Caco-2 (cell line): ENCODE measurements around the gene DLX5. TPM values are rescaled to one million over a fixed set of nuclear protein-coding genes. Genes with fewer than 3 reads are reported as not detected.

ENCODE experiments used
- BruUV-seq: library from RNA; stranded (reverse); fragments of 400-500 nt; replicated peaks from 2 replicates; lab custom pipeline; 2021; lab: Mats Ljungman, UMichigan
- CTCF ChIA-PET: fragments of 300-600 bp; sonication (Branson Sonifier 250); formaldehyde crosslinking; loops from one replicate; lab custom pipeline; 2022; ENCODE audit warnings: antibody characterized with exemption; lab: Charles Lee
- POLR2A ChIA-PET: fragments of 300-600 bp; sonication (Branson Sonifier 250); formaldehyde crosslinking; loops from one replicate; lab custom pipeline; 2022; ENCODE audit warnings: antibody characterized with exemption; lab: Charles Lee
- DNase-seq, 2 experiments: peaks; one replicate each; pipeline versions ENCODE4 v3.0.0 to v3.0.0-alpha.2; 2020 to 2022
- H3K27me3 ChIP-seq: replicated peaks from 2 replicates; pipeline ENCODE4 v1.6.0; 2011; ENCODE audit warnings: low read length; ENCODE audit not compliant: control insufficient read depth, insufficient read depth
- H3K36me3 ChIP-seq: 2 replicates; pipeline ENCODE4 v1.5.1; 2011; ENCODE audit warnings: low read length; ENCODE audit not compliant: control insufficient read depth, insufficient read depth
- H3K4me1 ChIP-seq: fragments of 250-450 bp; sonication (Bioruptor Pico); 2 replicates; pipeline ENCODE4 v1.5.1; 2020; ENCODE audit warnings: mild to moderate bottlenecking
- H3K4me3 ChIP-seq: 2 replicates; pipeline ENCODE4 v1.5.1; 2011; ENCODE audit warnings: low read depth, mild to moderate bottlenecking, control low read depth, low read length
- H3K9me3 ChIP-seq: fragments of 250-450 bp; sonication (Bioruptor Pico); 2 replicates; pipeline ENCODE4 v1.5.1; 2020; ENCODE audit warnings: mild to moderate bottlenecking, moderate library complexity
- H3K27ac Mint-ChIP-seq: one replicate; pipeline ENCODE4 v1.8.0; 2022; ENCODE audit warnings: mixed read lengths; ENCODE audit not compliant: unreplicated experiment
- H3K27me3 Mint-ChIP-seq: one replicate; pipeline ENCODE4 v1.8.0; 2022; ENCODE audit warnings: mixed read lengths; ENCODE audit not compliant: insufficient read depth, unreplicated experiment
- H3K36me3 Mint-ChIP-seq: one replicate; pipeline ENCODE4 v1.8.0; 2022; ENCODE audit warnings: mild to moderate bottlenecking, mixed read lengths; ENCODE audit not compliant: insufficient read depth, unreplicated experiment
- H3K4me1 Mint-ChIP-seq: one replicate; pipeline ENCODE4 v1.8.0; 2022; ENCODE audit warnings: low read depth, mixed read lengths; ENCODE audit not compliant: unreplicated experiment
- H3K4me3 Mint-ChIP-seq: one replicate; pipeline ENCODE4 v1.8.0; 2022; ENCODE audit warnings: mild to moderate bottlenecking, moderate library complexity, mixed read lengths; ENCODE audit not compliant: unreplicated experiment
- H3K9me3 Mint-ChIP-seq: one replicate; pipeline ENCODE4 v1.8.0; 2022; ENCODE audit warnings: mixed read lengths; ENCODE audit not compliant: unreplicated experiment
- intact Hi-C: fragments of 100-400 bp; cut with micrococcal nuclease; formaldehyde crosslinking; loops from one replicate; pipeline ENCODE4 v1.10.0; 2022; ENCODE audit not compliant: unreplicated experiment
- total RNA-seq: library from RNA; stranded (reverse); gene quantifications from 2 replicates; pipeline ENCODE4 v1.2.3, GENCODE V29; 2022
- TF ChIP-seq, protein P1 (sequence below), 2 experiments: fragments of 200-600 bp in 1 of 2; IDR thresholded peaks; 1 replicate in 1 of 2; 2 replicates in 1 of 2; pipeline versions ENCODE4 v1.5.1 to v1.8.0; 2011 to 2022; ENCODE audit warnings: antibody characterized with exemption in 1 of 2, control low read depth in 1 of 2, inconsistent platforms in 1 of 2, low read depth in 1 of 2, low read length in 1 of 2, mild to moderate bottlenecking in 1 of 2, moderate library complexity in 1 of 2; ENCODE audit not compliant: insufficient read depth in 1 of 2, severe bottlenecking in 1 of 2, unreplicated experiment in 1 of 2

Gene DLX5
- total RNA-seq, 1 experiment from 2014 or later, result not detected

- Mint-ChIP-seq H3K27me3 (no peaks in the 10 kb centered on the region), H3K27ac (no peak overlapping the region), H3K4me1 (no peaks in the 10 kb centered on the region), H3K4me3 (no peak overlapping the region), H3K36me3 (no peaks in the 10 kb centered on the region), H3K9me3 (no peaks in the 10 kb centered on the region)
- no peak for DNase-seq
- BruUV-seq, result no TSS peak
- TF ChIP-seq, protein P1, sequence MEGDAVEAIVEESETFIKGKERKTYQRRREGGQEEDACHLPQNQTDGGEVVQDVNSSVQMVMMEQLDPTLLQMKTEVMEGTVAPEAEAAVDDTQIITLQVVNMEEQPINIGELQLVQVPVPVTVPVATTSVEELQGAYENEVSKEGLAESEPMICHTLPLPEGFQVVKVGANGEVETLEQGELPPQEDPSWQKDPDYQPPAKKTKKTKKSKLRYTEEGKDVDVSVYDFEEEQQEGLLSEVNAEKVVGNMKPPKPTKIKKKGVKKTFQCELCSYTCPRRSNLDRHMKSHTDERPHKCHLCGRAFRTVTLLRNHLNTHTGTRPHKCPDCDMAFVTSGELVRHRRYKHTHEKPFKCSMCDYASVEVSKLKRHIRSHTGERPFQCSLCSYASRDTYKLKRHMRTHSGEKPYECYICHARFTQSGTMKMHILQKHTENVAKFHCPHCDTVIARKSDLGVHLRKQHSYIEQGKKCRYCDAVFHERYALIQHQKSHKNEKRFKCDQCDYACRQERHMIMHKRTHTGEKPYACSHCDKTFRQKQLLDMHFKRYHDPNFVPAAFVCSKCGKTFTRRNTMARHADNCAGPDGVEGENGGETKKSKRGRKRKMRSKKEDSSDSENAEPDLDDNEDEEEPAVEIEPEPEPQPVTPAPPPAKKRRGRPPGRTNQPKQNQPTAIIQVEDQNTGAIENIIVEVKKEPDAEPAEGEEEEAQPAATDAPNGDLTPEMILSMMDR (IDR thresholded peaks at IDR 0.05; ENCODE audit: insufficient read depth in 1 of 2, low read depth in 1 of 2, low read length in 1 of 2, severe bottlenecking in 1 of 2, unreplicated experiment in 1 of 2), result no peak
- Histone ChIP-seq H3K36me3 (no peaks in the 10 kb centered on the region), H3K27me3 (no peaks in the 10 kb centered on the region), H3K9me3 (no peaks in the 10 kb centered on the region), H3K4me1 (no peaks in the 10 kb centered on the region), H3K4me3 (no peak overlapping the region)
- ChIA-PET POLR2A (no interaction called here), CTCF (no interaction called here)
- intact Hi-C loops, result no loop called here
Measured at GRCh38 chr7:96996958-96997511, 27.6 kb downstream of the DLX5 start.

DNA sequence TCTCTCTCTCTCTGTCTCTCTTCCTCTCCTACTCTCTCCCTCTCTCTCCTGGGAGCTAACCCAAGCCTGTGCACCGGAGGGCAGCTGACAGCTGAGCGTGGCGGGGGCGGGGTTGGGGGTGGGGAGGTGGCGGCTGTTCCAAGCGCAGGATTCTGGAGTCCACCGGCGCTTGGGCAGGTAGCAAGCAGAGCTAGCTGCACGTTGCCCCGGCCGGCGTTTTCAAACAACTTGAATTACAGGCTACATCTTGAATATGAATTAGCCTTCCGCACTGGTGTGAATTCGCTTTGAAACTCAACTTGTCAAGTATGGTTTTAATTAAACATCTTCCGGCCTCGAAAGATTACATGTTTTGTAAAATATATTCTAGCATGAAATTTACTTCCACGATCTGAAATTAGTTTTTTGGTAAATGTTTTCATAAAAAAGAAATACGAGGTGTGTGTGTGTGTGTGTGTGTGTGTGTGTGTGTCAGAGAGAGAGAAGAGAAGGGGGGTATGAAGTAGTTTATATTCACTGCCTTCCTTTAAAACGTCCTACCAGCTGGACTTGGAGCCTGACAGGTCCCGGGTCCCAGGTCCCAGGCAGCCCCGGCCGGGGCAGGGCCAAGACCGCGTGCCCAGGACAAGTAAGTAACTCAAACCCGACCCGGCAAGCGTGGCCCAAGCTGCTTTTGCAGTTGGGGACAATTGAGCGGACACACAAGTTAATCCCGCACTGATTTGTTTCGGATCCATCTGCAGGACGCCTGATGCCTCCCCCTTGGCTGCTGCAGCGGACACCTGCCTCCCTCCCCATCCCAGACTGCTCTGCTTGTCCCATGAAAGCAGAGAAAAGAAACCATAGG is 28.3 kb downstream of the DLX5 start:
- Mint-ChIP-seq H3K27me3 (no peaks in the 10 kb centered on the region), H3K9me3 (no peaks in the 10 kb centered on the region), H3K4me1 (no peaks in the 10 kb centered on the region), H3K27ac (no peak overlapping the region), H3K36me3 (no peaks in the 10 kb centered on the region), H3K4me3 (no peak overlapping the region)
- Histone ChIP-seq H3K27me3 (no peaks in the 10 kb centered on the region), H3K9me3 (no peaks in the 10 kb centered on the region), H3K36me3 (no peaks in the 10 kb centered on the region), H3K4me3 (no peak overlapping the region), H3K4me1 (no peaks in the 10 kb centered on the region)
- no TSS peak for BruUV-seq
- POLR2A ChIA-PET, result no interaction called here
- no peak for DNase-seq
- TF ChIP-seq, protein P1 (IDR thresholded peaks at IDR 0.05; ENCODE audit: insufficient read depth in 1 of 2, low read depth in 1 of 2, low read length in 1 of 2, severe bottlenecking in 1 of 2, unreplicated experiment in 1 of 2), result no peak
- CTCF ChIA-PET, result no interaction called here
- intact Hi-C loops, result no loop called here

GRCh38 chr7:96995406-96996110 is 29.1 kb downstream of the DLX5 start:
- no peak for DNase-seq
- H3K4me1 ChIP-seq, result no peaks in the 10 kb centered on the region
- H3K9me3 ChIP-seq, result no peaks in the 10 kb centered on the region
- H3K4me3 ChIP-seq, result no peak overlapping the region
- ChIA-PET CTCF (no interaction called here), POLR2A (no interaction called here)
- intact Hi-C loops, result no loop called here
- Mint-ChIP-seq H3K27me3 (no peaks in the 10 kb centered on the region), H3K4me3 (no peak overlapping the region), H3K36me3 (no peaks in the 10 kb centered on the region), H3K4me1 (no peaks in the 10 kb centered on the region), H3K27ac (no peak overlapping the region), H3K9me3 (no peaks in the 10 kb centered on the region)
- H3K36me3 ChIP-seq, result no peaks in the 10 kb centered on the region
- TF ChIP-seq, protein P1 (IDR thresholded peaks at IDR 0.05; ENCODE audit: insufficient read depth in 1 of 2, low read depth in 1 of 2, low read length in 1 of 2, severe bottlenecking in 1 of 2, unreplicated experiment in 1 of 2), result no peak
- H3K27me3 ChIP-seq, result no peaks in the 10 kb centered on the region
- no TSS peak for BruUV-seq
